ENCODE measurements around the gene NTM.

Gene NTM

DNA sequence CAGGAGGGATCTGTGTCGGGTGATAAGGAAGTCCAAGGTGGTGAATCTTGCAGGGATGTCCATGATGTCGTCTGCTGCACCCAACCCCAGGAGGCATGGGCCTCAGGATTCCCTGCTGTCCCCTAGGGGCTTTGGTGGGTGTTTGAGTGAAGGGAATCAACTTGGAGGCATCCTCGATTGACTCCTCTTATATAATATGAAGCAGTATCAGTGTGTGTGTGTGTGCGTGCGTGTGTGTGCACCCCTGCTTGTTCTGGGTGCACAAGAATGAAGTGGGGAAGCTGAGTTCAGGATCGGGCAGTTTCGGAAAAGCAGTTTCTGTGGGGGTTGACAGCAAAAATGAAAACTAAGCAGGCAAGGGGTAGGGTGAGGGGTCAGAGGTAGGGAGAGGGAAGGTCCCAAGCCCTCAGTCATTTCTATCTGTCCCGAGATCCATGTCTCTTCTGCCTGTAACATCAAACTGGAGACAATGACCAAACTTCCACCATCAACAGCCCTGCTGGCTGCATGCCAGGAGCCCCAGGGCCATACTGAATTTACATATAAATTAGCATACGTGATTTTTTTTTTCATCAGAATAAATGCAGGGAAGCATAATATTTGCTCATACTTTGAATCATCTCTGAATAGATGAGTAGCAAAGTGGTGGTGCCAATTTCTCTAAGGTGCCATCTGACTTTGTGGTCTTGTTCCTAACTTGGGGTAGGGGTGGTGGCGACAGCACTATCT lies 2.0 kb downstream of the NTM start:
- DNase-seq (ENCODE audit: low read depth in 1 of 2, low spot score in 1 of 2) = no peak

DNA sequence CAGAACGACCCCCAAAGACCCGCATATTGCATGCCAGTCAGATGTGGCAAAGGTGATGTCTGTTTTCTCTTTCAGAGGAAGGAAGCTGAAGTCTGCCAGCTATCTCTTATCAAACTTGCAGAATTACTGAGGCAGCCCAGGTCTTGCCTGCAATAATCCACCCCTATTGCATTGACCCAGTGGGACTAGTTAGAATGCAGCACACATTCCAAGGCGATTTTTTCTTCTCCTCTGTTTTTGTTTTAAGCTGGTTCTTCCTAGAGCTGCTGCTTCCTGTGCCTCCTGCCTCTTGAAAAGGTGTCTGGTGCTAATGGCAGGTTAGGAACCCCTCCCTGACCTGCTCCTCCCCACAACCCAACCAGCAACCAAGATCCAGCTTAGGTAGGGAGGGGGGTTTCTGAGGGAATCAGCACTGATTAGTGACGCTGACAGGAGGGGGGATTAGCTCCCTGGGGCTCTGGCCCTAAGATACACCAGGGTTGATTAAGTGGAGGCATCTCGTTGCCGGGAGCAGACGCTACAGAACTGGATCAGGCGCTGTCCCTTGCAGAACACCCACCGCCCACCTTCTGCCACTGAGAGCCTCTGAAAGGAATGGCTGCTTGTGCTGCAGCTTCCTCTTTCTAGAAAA lies 2.8 kb downstream of the NTM start:
- no peak for DNase-seq (ENCODE audit: low read depth in 1 of 2, low spot score in 1 of 2)

DNA sequence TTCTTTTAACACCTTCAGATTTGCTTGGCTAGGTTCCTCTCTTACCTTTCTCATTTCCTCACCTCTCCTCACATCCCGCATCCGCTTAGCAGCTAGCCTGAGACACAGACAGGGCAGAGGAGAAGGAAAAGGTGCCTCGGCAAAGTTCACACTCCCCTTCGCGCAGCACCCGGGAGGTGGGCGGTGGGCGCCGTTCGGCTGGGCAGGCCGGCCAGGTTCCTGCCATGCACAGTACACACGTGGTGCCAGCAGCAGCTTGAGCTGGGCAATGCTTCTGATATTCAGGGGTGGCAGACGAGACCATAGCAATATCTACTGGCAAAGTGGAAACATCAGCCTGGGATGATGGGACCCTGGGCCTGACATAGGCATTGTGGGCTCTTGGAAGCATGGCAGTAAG lies 3.3 kb downstream of the NTM start:
- no peak for DNase-seq (ENCODE audit: low read depth in 1 of 2, low spot score in 1 of 2)

DNA sequence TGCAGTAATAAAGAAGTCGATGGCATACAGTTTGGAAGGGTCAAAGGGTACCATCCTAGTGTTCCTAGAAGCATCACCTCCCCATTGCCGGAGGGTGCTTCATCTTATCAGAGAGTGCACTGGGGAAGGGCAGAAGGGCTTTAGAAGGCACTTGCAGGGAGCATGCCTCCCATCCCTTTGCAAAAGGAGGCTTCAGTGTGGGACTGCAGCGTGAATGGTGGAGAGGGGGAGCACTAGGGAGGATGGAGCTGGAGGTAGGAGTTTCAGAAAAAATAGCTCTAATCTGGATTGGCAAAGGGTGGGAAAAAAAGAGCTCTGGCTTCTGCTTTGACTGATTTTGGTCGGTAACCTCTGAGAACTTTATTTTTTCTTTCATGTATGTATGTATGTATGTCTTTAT lies 5.0 kb downstream of the NTM start:
- no peak for DNase-seq (ENCODE audit: low read depth in 1 of 2, low spot score in 1 of 2)

DNA sequence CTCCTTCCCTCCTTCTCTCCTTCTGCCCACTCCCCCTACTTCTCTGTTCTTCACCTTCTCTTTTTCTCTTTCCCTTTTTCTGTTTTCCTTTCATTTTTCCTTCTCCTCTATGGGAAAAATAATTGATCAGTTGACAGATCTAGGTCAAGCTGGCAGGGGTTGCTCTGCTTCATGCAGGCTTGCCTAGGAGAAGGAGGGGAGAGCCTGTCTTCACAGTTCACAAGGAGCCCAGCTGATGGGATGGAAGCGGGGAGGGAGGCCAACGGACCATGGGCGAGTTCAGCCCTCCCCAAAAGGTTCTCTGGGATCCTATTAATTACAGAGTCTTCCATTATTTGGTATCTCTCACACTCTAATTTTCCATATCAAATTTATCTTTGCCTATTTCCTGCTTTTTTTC lies 5.5 kb downstream of the NTM start:
- DNase-seq (ENCODE audit: low read depth in 1 of 2, low spot score in 1 of 2) = no peak

DNA sequence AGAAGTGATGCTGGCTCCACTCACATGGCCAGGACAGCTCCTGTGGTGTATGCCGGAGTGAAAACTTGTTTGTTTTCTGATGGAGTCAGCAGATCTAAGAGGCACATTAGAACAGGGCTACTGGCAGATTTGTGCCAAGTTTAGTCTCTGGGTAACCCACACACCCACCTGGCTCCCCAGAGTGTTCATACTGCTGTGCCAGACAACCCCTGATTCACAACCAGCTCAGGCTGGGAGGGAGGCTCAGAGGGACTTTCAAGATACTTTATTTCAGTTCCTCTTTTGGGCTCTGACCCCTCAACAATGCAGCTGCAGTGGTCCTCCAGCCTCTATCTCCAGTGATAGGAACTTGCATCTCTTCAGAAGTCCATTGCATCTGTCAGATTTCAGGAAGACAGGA lies 8.5 kb downstream of the NTM start:
- DNase-seq (ENCODE audit: low read depth in 1 of 2, low spot score in 1 of 2) = no peak

DNA sequence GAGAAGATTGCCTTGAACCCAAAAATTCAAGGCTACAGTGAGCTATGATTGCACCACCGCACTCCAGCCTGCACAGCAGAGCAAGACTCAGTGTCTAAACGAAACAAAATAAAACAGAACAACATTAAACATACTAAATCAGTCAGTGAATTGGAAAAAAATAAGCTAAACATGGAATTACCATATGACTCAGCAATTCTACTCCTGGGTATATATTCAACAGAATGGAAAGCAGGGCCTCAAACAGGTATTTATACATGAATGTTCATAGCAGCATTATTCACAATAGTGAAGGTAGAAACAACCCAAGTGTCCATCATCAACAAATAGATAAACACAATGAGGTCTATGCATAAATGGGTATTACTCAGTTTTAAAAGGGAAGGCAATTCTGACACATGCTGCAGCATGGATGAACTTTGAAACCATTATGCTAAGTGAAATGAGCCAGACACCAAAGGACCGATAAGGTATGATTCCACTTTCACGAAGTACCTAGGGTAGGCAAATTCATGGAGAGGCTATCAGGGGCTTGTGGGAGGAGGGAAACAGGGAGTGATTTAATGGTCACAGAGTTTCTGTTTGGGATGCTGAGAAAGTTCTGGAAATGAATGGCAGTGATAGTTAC lies 15.5 kb downstream of the NTM start:
- DNase-seq (ENCODE audit: low read depth in 1 of 2, low spot score in 1 of 2) = no peak

DNA sequence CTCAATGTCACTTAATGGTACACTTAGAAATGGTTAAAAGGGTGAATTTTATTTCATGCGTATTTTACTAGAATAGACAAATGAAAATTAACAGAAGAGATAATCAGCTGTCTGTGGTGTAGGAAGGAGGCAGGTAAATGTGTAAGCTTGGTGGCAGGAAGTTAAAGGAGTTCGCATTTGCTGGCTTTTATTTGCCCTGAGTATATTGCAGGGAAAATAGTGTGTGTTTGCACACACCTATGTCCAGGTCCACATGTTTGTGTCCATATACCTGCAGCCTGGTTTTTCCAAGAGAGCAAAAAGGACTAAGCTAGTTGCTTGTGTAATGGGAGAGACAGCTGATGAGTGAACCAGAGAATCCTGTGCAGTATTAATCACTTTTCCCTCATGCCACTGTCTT lies 16.0 kb downstream of the NTM start:
- DNase-seq (ENCODE audit: low read depth in 1 of 2, low spot score in 1 of 2) = no peak

DNA sequence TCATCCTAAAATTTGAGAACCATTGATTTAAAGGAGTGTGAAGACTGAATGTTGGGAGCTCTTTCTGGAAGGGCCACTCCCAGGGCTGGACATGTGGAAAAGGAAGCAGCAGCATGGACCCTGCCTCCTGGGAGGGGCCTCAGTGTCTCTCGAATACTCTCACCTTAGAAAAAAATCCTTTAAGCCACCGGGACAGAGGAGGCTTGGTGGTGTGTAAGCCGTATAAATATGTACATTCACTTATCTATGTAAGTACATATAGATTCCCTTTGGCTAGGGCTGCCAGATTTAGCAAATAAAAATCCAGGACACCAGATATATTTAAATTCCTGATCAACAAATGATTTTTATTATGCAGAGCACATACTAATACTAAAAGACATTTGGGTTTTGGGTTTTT lies 17.6 kb downstream of the NTM start:
- DNase-seq (ENCODE audit: low read depth in 1 of 2, low spot score in 1 of 2) = no peak

DNA sequence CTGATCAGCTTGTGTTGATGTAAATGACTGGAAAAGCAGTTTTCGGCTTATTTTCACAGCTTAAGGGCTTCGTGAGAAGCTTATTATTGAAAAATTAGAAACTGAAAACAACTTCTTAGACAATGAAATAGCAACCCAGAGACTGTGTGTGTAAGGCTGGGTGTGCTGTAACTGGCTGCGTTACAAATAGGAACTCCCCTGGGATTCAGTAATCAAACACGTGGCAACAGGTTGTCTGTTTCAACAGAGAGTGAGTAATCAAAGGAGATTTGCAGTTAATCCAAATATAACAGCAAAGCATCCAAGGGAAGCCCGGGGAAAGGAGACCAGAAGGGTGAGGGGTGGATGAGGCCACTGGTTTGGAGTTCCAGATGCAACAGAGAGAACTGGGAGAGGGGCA lies 19.2 kb downstream of the NTM start:
- no peak for DNase-seq (ENCODE audit: low read depth in 1 of 2, low spot score in 1 of 2)

DNA sequence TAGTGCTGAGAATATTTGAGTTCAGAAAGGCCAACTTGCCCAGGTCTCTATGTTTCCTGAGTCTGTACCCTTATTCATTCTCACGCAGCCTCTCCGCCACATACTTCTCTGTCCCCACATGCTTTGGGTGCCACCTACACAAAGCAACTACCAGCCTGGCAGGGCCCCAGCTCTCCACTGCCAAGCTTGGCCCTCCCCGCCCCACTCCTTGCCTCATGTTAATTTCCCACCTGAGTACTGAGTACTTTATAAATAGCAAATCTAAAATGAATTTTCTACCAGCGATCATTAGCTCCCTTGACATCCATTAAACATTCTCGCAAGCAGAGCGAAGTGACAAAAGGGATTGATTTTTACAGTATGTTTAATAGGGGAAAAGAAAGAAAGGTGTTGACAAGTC lies 20.8 kb downstream of the NTM start:
- no peak for DNase-seq (ENCODE audit: low read depth in 1 of 2, low spot score in 1 of 2)

DNA sequence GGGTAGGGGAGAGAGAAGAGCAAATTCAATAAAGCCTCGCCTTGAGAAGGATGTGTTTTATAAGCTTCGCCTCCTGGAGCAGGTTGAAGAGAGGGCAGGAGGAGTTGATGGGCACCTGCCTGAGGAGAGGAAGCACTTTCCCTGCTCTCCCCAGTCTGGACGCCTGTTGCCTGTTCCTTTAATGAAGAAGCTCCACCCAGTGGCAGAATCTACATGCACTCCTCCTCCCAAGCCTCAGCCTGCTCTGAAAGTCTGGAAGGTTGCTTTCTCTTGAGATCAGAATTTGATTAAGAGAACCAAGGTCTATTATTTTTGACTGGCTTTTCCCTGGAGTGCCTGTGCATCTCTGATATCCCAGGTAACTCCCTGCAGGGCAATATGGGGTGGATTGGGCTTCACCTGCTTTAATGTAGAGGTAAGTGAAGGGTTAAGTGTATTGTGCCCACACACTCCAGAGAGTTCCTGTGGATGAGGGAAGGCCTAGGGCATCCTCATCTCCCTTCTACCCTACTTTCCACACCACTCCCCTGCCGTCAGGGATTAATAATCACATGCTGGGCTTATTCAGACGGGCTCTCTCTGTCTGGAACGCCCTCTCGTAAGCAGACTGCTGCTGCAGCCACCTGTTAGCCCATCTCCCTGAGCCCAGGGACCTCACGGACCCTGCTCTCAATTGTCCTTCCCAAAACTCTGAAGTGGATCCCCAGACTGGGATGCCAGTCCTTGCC lies 22.3 kb downstream of the NTM start:
- DNase-seq (ENCODE audit: low read depth in 1 of 2, low spot score in 1 of 2) = no peak

DNA sequence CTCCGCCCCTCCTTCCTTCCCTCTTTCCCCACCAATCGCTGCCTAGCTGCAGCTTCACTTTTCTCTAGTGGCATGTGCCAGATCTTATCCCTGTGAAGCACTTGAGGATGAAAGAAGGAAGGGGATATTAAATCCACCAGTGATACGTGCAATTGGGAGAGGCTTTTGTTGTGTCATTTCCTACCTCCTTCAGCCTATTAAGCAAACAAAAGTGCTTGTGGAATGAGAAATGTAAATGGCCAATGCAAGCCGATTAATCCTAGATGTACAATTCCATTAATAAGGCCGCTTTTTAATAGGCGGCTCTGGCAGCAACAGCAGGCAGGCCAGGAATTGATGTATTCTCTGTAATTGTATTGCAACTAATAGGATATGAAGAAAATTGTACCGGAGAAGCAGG lies 23.3 kb downstream of the NTM start:
- DNase-seq (ENCODE audit: low read depth in 1 of 2, low spot score in 1 of 2) = no peak

DNA sequence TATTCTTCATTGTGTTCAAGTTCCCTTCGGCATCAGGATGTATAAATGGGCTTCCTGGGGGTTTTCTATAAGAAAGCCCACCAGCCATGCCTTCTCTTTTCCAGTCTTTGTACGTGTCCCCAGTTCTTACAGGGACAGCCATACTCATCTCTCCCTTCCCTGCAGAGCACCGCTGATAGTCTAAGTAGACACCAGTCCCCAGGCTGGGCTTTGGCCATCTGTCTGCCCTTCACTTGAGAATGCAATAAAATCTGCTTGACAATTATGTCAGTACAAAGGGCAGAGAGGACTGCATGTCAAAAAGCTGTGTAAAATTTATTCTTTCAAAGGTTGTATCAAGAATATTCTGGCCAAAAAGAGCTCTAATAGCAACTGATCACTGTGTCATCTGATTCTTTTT lies 27.3 kb downstream of the NTM start:
- DNase-seq (ENCODE audit: low read depth in 1 of 2, low spot score in 1 of 2) = no peak

DNA sequence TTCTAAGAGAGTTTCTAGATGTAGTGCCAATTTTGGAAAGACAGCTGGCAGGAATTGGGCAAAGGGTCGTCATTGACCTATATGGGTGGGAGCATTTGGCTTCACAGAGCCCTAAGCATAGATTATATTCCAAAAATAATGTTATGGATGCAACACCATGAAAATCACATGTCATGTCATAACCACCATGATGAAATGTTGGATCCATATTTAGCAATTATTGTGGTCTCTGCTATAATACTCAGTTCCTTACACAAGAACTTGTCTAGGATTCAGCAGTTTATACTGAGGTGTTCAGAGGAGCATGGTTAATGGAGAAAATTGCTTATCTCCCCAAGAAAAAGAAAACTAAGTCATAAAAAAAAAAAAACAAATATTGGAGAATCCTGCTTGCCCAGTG lies 31.6 kb downstream of the NTM start:
- no peak for DNase-seq (ENCODE audit: low read depth in 1 of 2, low spot score in 1 of 2)

DNA sequence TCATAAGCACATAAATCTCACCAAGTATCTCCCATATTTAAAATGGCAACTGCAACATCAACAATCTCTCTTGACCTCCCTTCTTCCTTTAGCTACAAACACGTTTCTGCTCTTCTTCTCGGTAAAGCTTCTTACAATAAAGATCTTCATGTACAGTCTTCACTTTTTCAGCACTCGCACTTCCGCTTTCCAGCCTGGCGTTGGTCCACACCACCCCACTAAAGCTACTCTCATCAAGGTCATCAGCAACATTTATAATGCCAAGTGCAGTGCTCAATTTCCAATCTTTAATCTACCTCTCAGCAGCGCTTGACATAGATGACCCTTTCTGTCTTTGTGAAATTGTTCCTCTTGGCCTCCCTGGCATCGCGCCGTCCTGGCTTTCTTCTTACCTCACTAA lies 33.6 kb downstream of the NTM start:
- DNase-seq (ENCODE audit: low read depth in 1 of 2, low spot score in 1 of 2) = no peak

DNA sequence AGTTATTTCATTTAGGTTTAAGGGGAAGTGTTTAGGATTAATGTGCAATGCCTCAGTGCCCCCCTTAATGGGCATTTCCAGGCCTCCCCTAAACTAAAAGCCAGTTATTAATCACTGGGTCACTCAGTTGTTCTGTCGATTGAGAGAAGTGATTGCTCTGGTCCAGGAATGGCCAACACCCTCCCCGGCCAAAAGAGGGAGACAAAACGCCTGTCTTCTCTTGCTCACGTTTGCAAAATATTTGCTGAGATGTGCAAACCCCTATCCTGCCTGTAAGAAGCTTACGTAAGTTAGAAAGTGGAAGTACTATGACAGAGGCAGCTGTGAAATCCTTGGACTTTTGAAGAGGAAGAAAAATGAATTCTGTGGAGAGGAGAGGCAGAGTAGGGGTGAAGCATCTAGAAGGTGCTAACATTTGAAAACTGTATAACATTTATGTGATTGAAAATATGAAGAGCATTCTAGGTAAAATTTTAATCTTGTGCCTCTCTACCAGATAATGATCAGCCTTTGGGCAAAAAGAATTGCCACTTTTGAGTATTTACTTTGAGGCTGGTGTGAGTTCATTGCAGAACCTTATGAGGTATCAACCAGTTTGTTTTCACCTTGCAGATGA lies 37.7 kb downstream of the NTM start:
- DNase-seq (ENCODE audit: low read depth in 1 of 2, low spot score in 1 of 2) = no peak

DNA sequence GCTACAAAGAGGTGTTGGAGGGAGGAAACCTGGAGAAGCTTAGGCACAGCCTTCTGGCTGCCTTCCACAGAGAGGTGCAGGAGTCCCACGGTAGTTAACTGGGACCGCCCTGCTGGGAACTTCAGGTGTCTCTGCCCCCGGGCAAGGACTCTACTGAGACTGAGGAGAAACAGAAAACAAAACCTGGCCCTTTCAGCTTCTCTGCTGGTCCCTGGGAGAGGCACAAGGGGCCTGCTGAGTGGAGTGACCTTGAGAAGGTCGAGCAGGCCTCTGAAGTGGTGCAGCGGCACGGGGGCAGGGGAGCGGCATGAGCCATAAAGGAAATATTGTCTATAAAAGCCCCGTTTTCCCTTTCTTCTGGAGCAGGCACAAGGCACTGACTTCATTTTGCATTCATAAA lies 38.9 kb downstream of the NTM start:
- no peak for DNase-seq (ENCODE audit: low read depth in 1 of 2, low spot score in 1 of 2)

DNA sequence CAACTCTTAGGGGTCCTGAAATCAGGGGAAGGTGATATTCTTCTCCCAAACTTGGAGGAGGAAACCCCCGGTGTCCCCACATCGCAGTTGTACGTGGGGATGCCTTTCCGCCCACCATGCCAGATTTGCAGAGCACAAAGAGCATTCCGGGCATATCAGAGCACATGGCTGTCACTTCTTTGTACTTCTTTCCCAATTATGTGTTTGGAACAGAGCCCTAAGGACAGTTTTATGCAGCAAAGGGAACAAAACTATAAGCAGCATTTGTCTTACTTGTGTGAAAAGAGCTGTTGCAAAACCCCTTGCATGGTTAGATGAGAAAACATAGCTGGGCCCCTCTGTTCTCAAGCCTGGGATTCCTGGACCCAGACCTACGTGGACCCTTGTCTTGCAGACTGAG lies 41.2 kb downstream of the NTM start:
- no peak for DNase-seq (ENCODE audit: low read depth in 1 of 2, low spot score in 1 of 2)

DNA sequence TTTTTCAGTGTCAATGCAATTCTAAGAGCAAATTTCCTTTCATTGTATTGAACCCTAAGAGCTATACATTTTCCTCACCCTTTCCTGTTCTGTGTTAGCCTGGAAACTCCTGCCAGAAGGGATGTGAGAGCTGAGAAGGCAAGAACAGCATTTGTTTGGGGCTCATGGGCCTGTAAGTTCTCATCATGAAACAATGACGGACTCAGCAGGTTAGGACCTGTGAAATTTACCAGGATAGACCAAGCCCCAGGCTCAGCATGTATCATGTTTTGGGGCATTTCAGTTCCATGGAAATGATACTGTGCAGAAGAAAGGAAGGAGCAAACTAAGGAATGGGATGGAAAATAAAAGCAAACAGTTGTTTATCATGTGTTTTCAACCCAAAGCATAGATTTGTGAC lies 41.6 kb downstream of the NTM start:
- DNase-seq (ENCODE audit: low read depth in 1 of 2, low spot score in 1 of 2) = no peak

DNA sequence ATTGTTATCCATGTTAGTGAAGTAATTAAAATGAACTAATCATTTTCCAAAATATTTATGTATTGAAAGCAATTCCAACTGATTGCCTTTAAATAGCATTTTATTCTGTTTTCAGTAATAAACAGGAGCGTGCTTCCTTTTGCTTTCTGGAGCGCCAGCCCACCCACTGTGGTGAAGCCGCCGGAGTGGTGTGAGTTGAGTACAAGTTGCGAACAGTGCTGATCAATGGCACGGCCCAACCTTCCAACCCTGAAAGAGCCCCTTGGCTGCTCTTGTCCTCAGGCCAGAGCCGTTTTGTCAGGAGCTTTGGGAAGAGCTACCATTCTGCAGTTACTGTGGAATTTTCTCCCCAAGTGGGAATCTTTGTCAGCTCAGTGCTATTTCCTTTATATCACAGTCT lies 42.8 kb downstream of the NTM start:
- no peak for DNase-seq (ENCODE audit: low read depth in 1 of 2, low spot score in 1 of 2)

DNA sequence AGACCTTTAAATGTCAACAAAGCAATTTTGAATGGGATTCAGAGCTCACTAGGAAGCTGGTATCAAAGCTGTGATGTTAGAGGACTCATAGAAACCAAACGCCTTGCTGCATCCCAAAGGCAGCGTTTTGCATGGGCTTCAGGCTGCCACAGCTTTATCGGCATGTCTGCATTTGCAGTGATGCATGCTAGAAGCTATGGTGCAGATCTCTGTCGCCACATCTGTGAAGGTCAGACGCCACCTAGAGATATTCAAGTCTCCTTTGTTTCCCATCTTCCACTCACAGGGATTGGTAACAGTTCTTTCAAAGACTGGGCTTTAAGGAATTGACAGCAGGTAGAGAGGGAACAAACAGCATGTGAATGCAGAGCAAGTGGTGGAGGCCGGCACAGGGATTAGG lies 47.8 kb downstream of the NTM start:
- DNase-seq (ENCODE audit: low read depth in 1 of 2, low spot score in 1 of 2) = no peak
